Stimulated activated CD4-positive, alpha-beta T cell treated with anti-CD3 and anti-CD28 coated beads, Interleukin-12 subunit alpha, Interleukin-12 subunit beta, amount 100 ng/mL, for 4 hours (primary cell): ENCODE results near the gene MAFG.

Source experiments
- DNase-seq: peaks from one replicate; pipeline ENCODE4 v3.0.0-alpha.2; 2020

MAFG gene

DNA sequence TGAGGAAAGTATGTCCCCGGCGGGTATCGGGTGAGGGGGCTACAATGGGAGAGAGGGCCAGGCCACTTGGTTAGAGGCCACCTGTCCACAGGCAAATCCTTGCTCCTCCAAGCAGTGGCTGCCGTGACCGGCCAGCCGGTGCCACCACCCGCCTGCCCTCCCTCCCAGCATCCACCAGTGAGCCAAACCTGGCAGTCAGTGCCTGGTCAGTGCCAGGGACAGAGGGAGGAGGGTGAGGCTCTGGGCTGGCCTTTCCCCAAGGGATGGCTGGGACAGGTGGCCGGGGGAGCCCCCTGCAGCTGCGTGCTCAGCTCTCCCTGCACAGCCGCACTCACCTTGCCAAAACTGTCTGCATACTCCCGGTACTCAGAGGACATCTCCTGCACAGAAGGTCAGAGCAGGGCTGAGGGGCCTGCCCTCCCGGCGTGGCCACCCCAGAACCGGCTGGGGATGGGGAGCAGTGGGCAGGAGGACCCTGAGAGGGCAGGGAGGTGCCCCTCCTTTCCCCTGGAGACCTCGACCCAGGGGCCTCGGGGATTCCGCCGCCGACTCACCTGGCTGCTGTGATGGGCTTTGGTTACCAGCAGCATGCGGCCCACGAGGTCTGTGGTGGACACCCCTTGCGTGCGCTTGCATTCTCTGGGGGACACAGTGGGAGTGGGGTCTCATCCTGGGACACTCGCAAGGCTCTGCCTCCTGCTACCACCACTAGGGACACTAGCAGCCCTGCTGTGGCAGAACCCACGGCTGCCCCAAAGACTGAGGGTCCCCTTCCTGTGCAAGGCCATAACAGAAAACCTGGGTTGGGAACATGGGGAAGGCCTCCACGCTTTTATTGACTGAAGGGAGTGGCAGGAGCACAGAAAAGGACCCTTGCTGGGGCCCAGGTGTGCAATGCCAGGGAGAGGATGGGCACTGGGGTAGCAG lies 20.1 kb downstream of the MAFG start:
- no peak for DNase-seq

DNA sequence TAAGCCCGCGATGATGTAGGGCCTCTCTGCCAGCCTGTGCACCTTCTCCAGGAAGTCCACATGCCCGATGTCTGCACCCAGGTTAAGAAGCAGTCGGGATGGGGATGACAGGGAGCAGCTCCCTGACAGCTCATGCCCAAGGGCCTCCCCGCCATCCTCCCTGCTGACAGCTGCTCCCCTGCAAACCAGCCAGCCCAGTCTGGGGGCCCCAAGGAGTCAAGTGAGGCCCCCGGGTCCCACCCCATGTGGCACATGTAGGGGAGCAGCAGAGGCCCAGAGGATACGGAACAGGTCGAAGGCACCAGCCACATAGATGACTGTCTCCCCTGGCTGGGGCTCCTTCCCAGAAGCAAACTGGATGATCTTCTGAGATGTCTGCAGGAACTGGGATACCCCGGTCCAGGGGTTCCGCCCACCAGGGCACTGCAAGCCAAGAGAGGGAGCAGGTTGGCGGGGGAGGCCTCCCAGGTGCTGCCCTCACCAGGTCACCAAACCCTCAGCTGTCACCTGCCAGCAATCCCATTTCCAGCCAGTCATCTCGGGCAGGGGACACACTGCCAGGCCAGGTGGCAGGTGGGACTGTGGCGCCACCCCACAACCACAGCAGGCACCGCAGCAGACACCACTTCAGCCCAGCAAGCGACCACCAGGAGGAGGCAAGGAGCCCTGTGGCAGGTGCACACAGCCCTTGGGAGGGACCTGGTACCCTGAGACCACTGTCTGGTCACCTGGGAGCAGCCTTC lies 20.9 kb downstream of the MAFG start:
- no peak for DNase-seq

DNA sequence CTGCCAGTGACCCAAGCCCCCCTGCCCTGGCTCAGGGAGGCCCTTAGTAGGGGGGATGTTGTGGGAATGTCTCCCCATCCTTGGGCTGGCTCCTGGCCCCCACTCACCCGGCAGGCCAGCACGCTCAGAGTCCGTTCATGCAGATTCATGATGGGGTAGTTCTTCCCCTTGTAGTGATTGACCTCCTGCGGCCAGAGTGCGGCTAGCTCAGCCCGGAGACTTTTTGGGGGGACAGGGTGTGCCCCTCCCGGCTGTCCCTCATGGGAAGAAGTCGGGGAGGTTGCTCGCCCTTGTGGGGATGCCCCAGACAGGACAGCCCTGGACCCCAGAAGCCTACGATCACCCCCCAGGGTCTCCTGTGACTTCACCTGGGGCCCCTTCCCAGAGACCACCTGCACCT lies 21.5 kb downstream of the MAFG start:
- DNase-seq = no peak

DNA sequence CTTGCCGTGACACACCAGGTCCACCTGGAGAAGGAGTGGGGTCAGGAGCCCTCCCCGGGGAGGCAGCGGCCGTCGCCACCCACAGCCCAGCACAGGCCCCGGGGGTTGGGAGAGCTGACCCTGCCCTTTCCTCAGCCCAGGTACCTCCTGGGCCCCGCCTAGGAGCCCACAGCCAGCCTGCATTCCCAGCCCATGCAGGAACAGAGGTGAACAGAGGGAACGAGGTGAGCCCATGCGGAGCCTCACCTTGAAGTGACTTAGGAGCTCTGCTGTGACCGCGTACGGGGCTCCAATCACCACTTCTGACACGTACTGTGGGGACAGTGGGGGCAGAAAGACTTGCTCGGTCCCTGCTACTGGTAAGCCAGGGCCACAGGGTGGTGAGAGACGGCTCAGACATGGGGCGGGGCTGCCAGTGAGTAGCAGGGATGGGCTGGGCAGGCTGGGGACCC lies 22.1 kb downstream of the MAFG start:
- DNase-seq = no peak

- DNase-seq = no peak
Observed at GRCh38 chr17:81904600-81905423, 22.7 kb downstream of the MAFG start.

DNA sequence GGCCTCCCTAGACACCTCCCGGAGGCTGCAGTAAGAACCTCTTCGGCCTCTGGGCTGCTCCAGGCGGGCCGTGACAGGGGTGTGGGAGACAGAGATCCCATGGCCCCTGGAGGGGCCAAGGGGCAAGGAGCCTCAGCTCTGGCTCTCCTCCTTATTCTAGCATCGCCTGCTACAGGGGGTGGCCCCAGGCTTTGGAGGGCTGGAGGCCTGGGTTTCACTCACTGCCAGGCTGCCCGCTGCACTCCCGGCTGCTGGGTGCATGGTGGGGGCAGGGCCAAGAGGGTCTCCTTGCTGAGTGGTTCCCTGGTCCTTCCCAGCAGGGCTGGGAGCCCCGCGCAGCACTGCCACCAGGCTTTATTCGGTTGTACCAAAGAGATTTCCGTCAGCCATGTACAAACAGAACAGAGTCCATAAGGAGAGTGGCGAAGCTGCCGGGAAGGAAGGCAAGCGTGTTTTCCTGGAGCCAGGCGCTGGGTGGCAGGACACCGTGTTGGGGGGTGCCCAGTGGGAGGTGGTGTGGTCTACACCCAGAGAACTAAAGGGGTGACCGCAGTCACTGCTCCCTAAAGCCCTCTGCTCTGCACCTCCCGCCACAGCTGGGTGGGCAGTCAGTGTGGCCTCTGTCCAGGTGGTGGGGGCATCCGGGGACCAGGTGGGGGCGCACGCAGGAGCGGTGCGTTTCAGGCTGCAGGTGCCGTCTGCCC lies 23.5 kb downstream of the MAFG start:
- DNase-seq = no peak

GRCh38 chr17:81903415-81903831 lies 24.1 kb downstream of the MAFG start:
- DNase-seq = no peak

GRCh38 chr17:81902653-81903414 lies 24.7 kb downstream of the MAFG start:
- DNase-seq = no peak

- no peak for DNase-seq
Observed at GRCh38 chr17:81902023-81902652, 25.4 kb downstream of the MAFG start, which contains the start of gene NPB. NPB (plus strand) TSS chr17:81902238; CDS start chr17:81902278, 40 bp downstream.

GRCh38 chr17:81901167-81902022 lies 26.1 kb downstream of the MAFG start:
- no peak for DNase-seq

- no peak for DNase-seq
Observed at GRCh38 chr17:81900181-81900820, 27.2 kb downstream of the MAFG start.

DNA sequence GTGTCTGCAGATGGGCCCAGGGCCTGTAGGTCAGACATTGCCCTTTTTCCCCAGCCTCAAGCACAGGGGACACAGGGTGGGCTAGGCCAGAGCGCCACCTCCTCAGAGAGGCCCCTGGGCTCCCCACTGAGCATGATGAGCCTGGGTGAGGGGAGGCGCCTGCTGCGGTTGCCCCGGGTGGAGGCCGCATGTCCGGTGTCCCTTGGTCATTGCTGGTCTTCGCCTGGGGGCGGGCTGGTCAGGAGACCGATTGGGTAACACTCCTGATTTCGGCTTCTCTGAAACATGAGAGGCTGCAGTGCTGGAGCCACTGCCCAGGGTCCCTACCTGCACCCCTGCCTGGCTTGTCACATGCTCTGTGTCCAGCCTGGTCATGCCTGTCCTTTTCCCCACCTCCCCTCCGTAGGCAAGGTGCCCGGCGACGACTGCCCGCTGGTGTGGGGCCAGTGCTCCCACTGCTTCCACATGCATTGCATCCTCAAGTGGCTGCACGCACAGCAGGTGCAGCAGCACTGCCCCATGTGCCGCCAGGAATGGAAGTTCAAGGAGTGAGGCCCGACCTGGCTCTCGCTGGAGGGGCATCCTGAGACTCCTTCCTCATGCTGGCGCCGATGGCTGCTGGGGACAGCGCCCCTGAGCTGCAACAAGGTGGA lies 27.9 kb downstream of the MAFG start:
- DNase-seq = no peak

- no peak for DNase-seq
Observed at GRCh38 chr17:81898885-81899284, 28.6 kb downstream of the MAFG start.

GRCh38 chr17:81898029-81898866 lies 29.3 kb downstream of the MAFG start:
- no peak for DNase-seq

- DNase-seq = no peak
Observed at GRCh38 chr17:81895400-81895799, 32.1 kb downstream of the MAFG start.

DNA sequence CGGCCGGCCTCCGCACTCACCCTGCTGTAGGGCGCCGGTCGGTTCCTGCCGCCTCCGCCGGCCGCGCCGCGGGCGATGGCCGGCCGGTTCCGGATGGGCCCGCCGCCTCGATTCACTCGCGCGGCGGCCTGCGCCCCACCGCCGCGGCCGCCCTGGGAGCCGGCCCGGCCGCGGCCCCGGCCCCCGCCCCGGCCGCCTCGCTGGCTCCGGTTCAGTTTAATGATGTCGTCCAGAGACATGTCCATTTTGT lies 36.3 kb downstream of the MAFG start:
- DNase-seq = no peak

- DNase-seq = no peak
Observed at GRCh38 chr17:81890447-81891302, 36.9 kb downstream of the MAFG start.
